ENCODE results near the gene NOP14.

NOP14 gene

DNA sequence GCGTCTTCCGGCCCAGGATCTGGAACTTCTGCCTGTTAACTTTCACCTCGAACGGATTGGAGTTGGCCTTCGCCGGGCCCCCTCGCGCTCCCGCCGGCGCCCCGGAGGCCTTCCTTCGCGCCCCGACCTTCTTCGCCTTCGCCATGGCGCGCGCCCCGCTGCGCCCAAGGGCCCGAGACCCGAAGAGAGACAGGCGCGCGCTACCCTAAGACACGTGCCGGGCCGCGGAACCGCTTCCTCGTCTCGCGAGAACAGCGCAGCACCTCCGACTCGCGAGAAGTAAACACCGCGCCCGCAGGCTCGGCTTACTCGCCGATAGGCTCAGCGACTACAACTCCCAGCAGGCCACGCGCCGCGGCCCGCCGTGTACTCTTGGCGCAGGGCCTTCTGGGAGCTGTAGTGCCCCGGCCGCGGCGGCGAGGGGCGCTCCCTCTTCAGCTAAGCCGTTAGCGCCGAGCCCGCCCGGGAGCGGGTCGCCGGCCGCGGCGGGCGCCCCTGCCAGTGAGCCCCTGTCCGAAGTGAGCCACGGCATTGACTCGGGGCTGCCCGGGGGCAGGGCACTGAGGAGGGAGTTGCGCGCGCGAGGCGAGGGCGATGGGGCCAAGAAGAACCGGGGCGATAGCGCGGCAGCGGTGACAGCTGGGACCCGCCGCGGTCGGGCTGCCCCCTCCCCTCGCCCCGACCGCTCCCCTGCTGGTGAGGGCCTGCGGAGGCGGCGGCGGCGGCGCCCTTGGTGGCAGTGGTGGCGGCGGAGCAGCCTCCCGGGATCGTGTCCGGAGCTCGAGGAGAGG is at the start of gene NOP14, which contains the start of gene GRK4:
NOP14 (minus strand) TSS at position 232 of the 791 bp plus-strand sequence; CDS start at position 145, 87 bp downstream.
GRK4 (plus strand) TSS at position 397 of the 791 bp plus-strand sequence. CDS start 500 bp downstream, outside the sequence.
- TF ChIP-seq, protein P1, sequence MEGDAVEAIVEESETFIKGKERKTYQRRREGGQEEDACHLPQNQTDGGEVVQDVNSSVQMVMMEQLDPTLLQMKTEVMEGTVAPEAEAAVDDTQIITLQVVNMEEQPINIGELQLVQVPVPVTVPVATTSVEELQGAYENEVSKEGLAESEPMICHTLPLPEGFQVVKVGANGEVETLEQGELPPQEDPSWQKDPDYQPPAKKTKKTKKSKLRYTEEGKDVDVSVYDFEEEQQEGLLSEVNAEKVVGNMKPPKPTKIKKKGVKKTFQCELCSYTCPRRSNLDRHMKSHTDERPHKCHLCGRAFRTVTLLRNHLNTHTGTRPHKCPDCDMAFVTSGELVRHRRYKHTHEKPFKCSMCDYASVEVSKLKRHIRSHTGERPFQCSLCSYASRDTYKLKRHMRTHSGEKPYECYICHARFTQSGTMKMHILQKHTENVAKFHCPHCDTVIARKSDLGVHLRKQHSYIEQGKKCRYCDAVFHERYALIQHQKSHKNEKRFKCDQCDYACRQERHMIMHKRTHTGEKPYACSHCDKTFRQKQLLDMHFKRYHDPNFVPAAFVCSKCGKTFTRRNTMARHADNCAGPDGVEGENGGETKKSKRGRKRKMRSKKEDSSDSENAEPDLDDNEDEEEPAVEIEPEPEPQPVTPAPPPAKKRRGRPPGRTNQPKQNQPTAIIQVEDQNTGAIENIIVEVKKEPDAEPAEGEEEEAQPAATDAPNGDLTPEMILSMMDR (conservative IDR thresholded peaks at IDR 0.05; ENCODE audit: low read length): no peak; the same call in 1 of the 2 replicates
- peak within 1 kb of the TSS; percentile 89 for H3K4me3 ChIP-seq (ENCODE audit: low read length)
- peak; percentile 99 for DNase-seq (ENCODE audit: low read depth)

DNA sequence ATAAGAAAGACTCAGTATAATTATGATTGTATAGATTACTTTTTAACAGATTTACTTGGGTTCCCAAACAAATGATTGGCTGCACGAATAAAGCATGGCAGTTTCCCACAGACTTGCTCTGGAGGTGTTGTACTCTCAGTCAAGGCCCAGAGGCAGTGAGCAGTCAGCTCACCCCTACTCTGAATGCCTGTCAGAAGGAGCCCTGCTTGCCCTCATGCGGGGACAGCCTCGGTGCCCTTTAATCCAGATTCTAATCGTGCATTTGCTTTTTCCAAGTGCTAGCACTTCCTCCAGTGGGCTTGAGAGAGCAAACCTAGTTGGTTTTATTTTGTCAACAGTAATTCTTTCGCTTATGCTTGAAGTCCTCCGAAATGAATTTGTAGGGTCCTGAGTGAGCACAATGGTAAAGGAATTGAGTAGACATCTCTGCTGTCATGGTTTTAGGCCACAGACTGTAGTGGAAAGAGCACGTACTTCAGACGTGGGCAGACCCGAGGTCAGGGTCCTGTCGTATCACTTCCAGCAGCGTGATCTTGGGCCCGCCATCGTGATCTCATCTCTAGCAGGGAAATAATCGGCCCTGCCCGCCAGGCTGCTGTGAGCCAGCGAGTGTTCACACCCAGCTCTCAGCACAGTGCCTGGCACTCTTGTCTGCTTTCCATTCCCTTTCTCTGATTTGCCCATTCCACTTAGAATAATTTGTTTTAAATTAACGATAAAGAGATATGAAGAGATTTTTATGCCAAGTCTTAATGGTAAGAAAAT is 48.4 kb upstream of the NOP14 start:
- TF ChIP-seq, protein P1 (conservative IDR thresholded peaks at IDR 0.05; ENCODE audit: low read length): no peak
- H3K4me3 ChIP-seq (ENCODE audit: low read length): no peak overlapping the region
- DNase-seq (ENCODE audit: low read depth): no peak

DNA sequence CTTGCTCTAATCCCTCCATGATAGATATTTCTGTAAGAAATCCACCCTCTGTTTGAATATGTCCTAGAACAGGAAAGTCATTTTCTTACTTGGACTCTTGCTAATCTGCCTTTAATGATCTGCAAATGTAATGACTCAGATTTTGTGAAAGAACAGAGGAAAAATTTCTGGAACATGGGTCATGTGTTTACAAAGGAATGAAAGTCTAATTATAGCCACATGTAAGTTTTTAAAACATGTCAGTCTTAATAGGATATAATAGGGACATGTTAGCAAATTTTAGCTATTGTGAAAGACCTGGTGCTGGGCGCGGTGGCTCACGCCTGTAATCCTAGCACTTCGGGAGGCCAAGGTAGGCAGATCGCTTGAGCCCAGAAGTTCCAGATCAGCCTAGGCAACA is 47.8 kb upstream of the NOP14 start:
- DNase-seq (ENCODE audit: low read depth): peak; percentile 89

DNA sequence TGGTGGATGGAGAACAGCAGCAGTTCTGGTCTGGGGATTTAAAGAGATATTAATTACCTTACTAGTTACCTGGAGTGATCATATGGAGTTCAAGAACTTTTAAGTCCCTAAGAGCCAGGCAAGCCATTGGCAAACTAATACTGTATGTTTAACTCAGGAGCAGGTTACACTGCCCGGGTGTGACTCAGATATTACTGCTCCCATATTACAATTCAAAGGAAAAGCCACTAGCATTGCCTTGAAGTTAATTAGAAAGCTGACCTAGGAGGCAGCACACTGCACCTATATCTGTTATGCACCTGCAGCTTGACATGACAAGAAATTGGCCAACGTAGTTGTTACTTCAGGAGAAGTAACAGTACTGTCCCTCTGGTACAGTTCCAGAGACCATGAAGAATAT is 47.4 kb upstream of the NOP14 start:
- H3K4me3 ChIP-seq (ENCODE audit: low read length): no peak overlapping the region
- TF ChIP-seq, protein P1 (conservative IDR thresholded peaks at IDR 0.05; ENCODE audit: low read length): no peak
- no peak for DNase-seq (ENCODE audit: low read depth)

More for the DNA sequence above, 47.8 kb upstream of the NOP14 start:
- TF ChIP-seq, protein P1 (conservative IDR thresholded peaks at IDR 0.05; ENCODE audit: low read length): no peak
- no peak overlapping the region for H3K4me3 ChIP-seq (ENCODE audit: low read length)

DNA sequence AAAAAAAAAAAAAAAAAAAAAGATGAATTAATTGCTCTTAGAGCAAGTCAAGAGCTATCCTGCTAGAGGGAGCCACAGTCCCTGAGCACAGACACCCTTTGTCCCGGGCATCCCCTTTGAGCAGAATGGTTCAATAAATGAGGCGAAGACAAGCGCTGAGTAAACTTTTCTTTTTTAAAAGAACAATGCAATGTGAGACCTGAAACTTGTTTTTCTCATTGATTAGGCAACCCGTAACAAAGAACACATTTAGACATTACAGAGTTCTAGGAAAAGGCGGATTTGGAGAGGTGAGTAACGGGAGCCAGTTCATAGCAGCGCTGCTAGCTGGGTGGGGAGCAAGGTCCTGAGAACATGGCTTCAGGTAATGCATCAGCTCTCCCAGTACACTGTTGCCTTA is 46.2 kb upstream of the NOP14 start:
- TF ChIP-seq, protein P1 (conservative IDR thresholded peaks at IDR 0.05; ENCODE audit: low read length): peak; percentile 42
- H3K4me3 ChIP-seq (ENCODE audit: low read length): no peak overlapping the region
- DNase-seq (ENCODE audit: low read depth): peak; percentile 54

DNA sequence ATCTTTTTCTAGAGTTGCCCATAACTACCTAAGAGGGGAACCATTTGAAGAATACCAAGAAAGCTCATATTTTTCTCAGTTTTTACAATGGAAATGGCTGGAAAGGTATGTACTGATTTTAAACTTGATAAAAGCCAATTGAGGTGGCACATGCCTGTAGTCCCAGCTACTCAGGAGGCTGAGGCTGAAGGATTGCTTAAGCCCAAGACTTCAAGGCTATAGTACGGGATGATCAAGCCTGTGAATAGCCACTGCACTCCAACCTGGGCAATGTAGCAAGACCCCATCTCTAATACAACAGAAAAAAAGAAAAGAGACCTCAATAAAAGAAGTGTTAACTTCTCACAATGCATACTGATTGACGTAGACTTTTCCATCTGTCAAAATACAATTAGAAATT is 44.5 kb upstream of the NOP14 start:
- TF ChIP-seq, protein P1 (conservative IDR thresholded peaks at IDR 0.05; ENCODE audit: low read length): no peak
- DNase-seq (ENCODE audit: low read depth): no peak
- H3K4me3 ChIP-seq (ENCODE audit: low read length): no peak overlapping the region

All from AG10803 (cell line).